Tibial nerve (tissue), 4 donors: ENCODE results near the gene SKAP1. TPM values are rescaled to one million over a fixed set of nuclear protein-coding genes. Genes with fewer than 3 reads are reported as not detected.
A peak's percentile ranks its signal among the peaks of the same experiment; 100 is the strongest.

ENCODE experiments used
- DNase-seq, 2 donors: peaks; one replicate each; pipeline ENCODE4 v3.0.0-alpha.2; 2019; ENCODE audit warnings: low spot score in 2 of 2
- H3K27ac ChIP-seq, 4 donors: fragments of 200-600 bp; sonication (generic) in 3 of 4; one replicate each; pipeline ENCODE4 v1.5.1; 2017 to 2019; ENCODE audit warnings: mild to moderate bottlenecking in 1 of 4
- H3K27me3 ChIP-seq, 2 donors: fragments of 200-600 bp; sonication (generic) in 1 of 2; one replicate each; pipeline versions ENCODE4 v1.5.1 to v1.6.0; 2017 to 2019
- H3K36me3 ChIP-seq, 3 donors: fragments of 200-600 bp; sonication (generic); one replicate each; pipeline ENCODE4 v1.5.1; 2018 to 2019
- H3K4me1 ChIP-seq, 4 donors: fragments of 200-600 bp; sonication (generic) in 3 of 4; one replicate each; pipeline ENCODE4 v1.5.1; 2017 to 2019
- H3K4me3 ChIP-seq, 4 donors: fragments of 200-600 bp; sonication (generic) in 3 of 4; one replicate each; pipeline ENCODE4 v1.5.1; 2017 to 2019; ENCODE audit warnings: mild to moderate bottlenecking in 1 of 4, moderate library complexity in 1 of 4
- H3K9me3 ChIP-seq, 4 donors: fragments of 200-600 bp; sonication (generic) in 3 of 4; one replicate each; pipeline ENCODE4 v1.5.1; 2017 to 2019
- EP300 ChIP-seq, 2 donors: sonication (generic); formaldehyde crosslinking; IDR thresholded peaks; one replicate each; pipeline ENCODE4 v1.6.1; 2017; ENCODE audit warnings: antibody characterized with exemption in 2 of 2, mild to moderate bottlenecking in 1 of 2
- POLR2A ChIP-seq, 2 donors: fragments of 450-650 bp; IDR thresholded peaks; one replicate each; pipeline ENCODE4 v1.6.1; 2017; ENCODE audit warnings: antibody characterized with exemption in 2 of 2, mild to moderate bottlenecking in 2 of 2, moderate library complexity in 2 of 2
- WGBS, 2 donors: methylation state at CpG; one replicate each; pipeline ENCODE4 v1.1.5; 2018; 5-methylcytosine and 5-hydroxymethylcytosine counted together
- total RNA-seq, 4 donors: library from RNA; depleted of rRNA; stranded (reverse); fragments of >200 nt; gene quantifications; one replicate each; pipeline ENCODE4 v1.1.0, GENCODE V29; 2016
- TF ChIP-seq, protein P1 (sequence below), 5 experiments: fragments of 200-600 bp in 3 of 5; fragments of 450-650 bp in 2 of 5; sonication (generic) in 3 of 5; IDR thresholded peaks; one replicate each; pipeline ENCODE4 v1.5.1; 2016 to 2019; ENCODE audit warnings: antibody characterized with exemption in 5 of 5, mild to moderate bottlenecking in 3 of 5, moderate library complexity in 2 of 5

SKAP1 gene
- total RNA-seq, 4 donors from 2014 or later: 0.59 to 2.0 (median 1.3) TPM

DNA sequence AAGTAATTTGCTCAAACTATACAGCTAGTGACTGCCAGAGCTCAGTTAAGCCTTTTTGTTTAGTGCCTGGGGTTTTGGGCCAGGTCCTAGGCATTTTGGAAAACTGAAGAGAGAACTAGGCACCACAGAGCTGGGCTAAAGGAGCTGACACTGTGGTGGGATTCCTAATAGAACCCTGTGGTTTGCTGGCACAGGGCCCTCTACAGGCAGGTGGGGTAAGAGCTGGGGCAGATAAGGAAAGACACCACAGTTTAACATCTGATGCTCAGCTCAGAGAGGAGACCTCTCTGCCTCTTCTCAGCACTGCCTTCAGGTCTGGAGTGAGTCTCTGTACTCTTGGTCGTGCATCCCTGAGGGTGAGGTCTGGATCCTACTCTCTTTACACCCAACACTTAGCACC is 201.3 kb downstream of the SKAP1 start:
- H3K4me1 ChIP-seq: no peaks in the 10 kb centered on the region
- 74 to 93% methylated on average over 1 of the region's 1 CpG for WGBS, 2 donors
- H3K9me3 ChIP-seq: no peaks in the 10 kb centered on the region
- TF ChIP-seq, protein P1, sequence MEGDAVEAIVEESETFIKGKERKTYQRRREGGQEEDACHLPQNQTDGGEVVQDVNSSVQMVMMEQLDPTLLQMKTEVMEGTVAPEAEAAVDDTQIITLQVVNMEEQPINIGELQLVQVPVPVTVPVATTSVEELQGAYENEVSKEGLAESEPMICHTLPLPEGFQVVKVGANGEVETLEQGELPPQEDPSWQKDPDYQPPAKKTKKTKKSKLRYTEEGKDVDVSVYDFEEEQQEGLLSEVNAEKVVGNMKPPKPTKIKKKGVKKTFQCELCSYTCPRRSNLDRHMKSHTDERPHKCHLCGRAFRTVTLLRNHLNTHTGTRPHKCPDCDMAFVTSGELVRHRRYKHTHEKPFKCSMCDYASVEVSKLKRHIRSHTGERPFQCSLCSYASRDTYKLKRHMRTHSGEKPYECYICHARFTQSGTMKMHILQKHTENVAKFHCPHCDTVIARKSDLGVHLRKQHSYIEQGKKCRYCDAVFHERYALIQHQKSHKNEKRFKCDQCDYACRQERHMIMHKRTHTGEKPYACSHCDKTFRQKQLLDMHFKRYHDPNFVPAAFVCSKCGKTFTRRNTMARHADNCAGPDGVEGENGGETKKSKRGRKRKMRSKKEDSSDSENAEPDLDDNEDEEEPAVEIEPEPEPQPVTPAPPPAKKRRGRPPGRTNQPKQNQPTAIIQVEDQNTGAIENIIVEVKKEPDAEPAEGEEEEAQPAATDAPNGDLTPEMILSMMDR (IDR thresholded peaks at IDR 0.05): no peak
- no peak for TF ChIP-seq POLR2A (IDR thresholded peaks at IDR 0.05)
- TF ChIP-seq EP300 (IDR thresholded peaks at IDR 0.05): no peak
- no peak overlapping the region for H3K4me3 ChIP-seq
- no peak for DNase-seq
- no peaks in the 10 kb centered on the region for H3K36me3 ChIP-seq
- H3K27me3 ChIP-seq: peaks cover 0 to 61% of the 10 kb centered on the region in 2 donors
- H3K27ac ChIP-seq: no peak overlapping the region

DNA sequence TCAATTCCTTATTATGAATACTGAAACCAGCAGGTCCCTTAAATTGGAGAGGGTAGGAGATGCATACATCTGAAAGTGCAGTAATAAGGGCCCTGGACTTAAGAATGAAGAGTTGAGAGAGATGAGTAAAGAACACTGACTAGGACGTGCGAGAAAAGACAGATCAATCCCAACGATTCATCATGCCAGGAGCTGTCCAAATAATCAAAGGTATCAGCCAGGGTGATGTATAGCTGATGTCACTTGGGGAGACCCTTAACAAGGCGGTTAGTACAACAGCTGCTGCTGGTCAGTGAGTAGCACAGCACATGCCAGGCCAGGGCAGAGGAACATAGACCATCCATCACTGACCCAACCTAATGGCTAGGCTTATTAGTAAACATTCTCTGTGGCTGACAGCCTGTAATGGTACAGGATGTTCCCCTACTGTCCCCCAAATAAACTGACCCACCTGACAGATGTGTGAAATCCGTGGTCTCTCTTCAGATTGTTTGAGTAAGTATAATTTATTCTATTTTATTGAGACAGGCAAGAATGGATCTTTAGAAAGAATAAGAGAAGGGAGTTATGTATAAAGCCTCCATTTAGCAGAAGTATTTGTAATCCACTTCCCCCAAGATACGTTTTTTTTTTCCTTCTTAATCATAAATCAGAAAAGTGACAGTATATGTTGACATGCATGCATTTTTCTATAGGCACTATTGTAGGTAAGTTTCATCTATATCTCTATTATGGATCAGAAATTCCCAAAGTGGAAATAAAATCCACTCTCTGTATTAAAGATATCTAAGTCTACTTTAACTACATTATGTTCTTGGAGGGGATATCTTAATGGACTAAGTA is 204.1 kb downstream of the SKAP1 start:
- no peaks in the 10 kb centered on the region for H3K4me1 ChIP-seq
- no peaks in the 10 kb centered on the region for H3K36me3 ChIP-seq
- H3K27me3 ChIP-seq: peaks cover 0 to 52% of the 10 kb centered on the region in 2 donors
- no peaks in the 10 kb centered on the region for H3K9me3 ChIP-seq
- no peak overlapping the region for H3K27ac ChIP-seq
- WGBS, 2 donors: 41 to 52% methylated on average over 6 of the region's 6 CpGs
- TF ChIP-seq EP300 (IDR thresholded peaks at IDR 0.05): no peak
- TF ChIP-seq, protein P1 (IDR thresholded peaks at IDR 0.05): no peak
- no peak for TF ChIP-seq POLR2A (IDR thresholded peaks at IDR 0.05)
- H3K4me3 ChIP-seq: no peak overlapping the region
- no peak for DNase-seq

DNA sequence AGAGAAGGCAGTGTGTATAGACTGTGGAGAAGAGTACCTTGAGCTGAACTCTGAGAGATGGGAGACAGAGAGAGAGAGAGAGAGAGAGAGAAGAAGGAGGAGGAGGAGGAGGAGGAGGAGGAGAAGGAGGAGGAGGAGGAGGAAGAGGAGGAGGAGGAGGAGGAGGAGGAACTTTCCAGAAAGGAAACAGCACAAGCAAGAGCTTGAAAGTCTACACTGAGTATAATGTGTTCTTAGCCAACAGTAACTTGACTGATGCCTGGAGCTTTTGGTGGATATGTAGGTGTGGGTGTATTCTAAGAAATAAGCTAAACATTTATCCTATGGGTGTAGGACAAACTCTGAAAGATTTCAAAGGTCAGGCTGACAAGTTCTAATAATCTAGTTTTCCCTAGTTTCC is 206.1 kb downstream of the SKAP1 start:
- Histone ChIP-seq H3K27ac (no peak overlapping the region), H3K9me3 (no peaks in the 10 kb centered on the region), H3K4me3 (no peak overlapping the region), H3K36me3 (no peaks in the 10 kb centered on the region), H3K4me1 (no peaks in the 10 kb centered on the region), H3K27me3 (peaks cover 0 to 46% of the 10 kb centered on the region in 2 donors)
- no peak for DNase-seq
- TF ChIP-seq POLR2A (IDR thresholded peaks at IDR 0.05) (no peak), EP300 (IDR thresholded peaks at IDR 0.05) (no peak)
- TF ChIP-seq, protein P1 (IDR thresholded peaks at IDR 0.05): no peak

DNA sequence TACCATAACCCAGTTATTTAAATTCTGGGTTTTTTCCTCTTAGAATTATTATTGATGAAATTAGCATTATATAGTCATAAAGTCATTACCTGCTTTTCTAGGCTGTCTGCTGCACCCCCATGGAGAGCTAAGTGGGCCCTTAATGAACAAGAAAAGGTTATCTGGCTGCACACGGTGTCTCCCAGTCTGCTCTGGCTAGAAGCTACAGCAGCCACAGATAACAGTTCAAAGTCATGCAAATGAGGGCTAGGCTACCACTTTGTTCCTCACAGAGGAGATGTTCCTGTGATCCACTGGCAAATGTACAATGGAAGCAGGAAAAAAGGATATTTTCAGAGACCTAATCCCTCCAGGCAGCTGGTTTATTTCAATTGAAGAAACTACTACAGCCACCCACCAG is 210.4 kb downstream of the SKAP1 start:
- Histone ChIP-seq H3K4me1 (no peaks in the 10 kb centered on the region), H3K27me3 (peaks cover 0 to 9% of the 10 kb centered on the region in 2 donors), H3K27ac (no peak overlapping the region), H3K36me3 (no peaks in the 10 kb centered on the region), H3K4me3 (no peak overlapping the region), H3K9me3 (no peaks in the 10 kb centered on the region)
- 68 to 75% methylated on average over 1 of the region's 1 CpG for WGBS, 2 donors
- DNase-seq: no peak
- TF ChIP-seq EP300 (IDR thresholded peaks at IDR 0.05): no peak
- no peak for TF ChIP-seq POLR2A (IDR thresholded peaks at IDR 0.05)
- TF ChIP-seq, protein P1 (IDR thresholded peaks at IDR 0.05): no peak

DNA sequence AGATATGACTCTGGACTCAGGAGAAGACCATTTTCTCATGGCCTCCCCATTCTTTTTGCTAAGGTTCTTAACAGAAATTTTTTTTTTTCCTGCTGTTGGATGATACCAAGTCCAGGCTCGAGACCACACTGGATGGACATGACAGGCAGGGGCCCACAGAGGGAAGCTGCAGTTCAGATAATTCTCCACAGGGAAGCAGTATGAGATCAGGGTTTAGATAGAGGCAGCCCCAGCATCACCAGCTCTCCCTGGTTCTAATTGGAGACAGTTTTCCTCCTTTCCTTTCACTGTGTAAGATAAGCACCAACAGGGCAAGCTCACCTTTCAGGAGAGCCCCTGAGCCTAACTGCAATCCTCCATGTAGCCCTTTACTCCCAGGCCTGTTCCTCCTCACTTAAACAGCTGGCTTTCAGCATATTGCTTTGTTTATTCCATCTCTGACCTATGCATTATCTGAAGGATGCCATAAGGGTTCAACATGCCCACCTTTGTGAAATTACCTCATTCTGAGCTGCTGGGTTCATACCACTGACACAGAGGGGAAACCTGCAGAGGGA is 214.4 kb downstream of the SKAP1 start:
- 5 to 17% methylated on average over 1 of the region's 1 CpG for WGBS, 2 donors
- TF ChIP-seq EP300 (IDR thresholded peaks at IDR 0.05) (no peak), POLR2A (IDR thresholded peaks at IDR 0.05) (no peak)
- TF ChIP-seq, protein P1 (IDR thresholded peaks at IDR 0.05): peak in 4 of 5 experiments; percentile 9 to 29 (median 20)
- no peaks in the 10 kb centered on the region for H3K36me3 ChIP-seq

More for the DNA sequence above, 214.4 kb downstream of the SKAP1 start:
- Histone ChIP-seq H3K4me3 (no peak overlapping the region), H3K27me3 (peaks cover 0 to 8% of the 10 kb centered on the region in 2 donors), H3K9me3 (no peaks in the 10 kb centered on the region), H3K27ac (no peak overlapping the region), H3K4me1 (no peaks in the 10 kb centered on the region)
- DNase-seq: no peak
